ENCODE measurements around the gene THOC1. TPM values are rescaled to one million over a fixed set of nuclear protein-coding genes. Genes with fewer than 3 reads are reported as not detected.

The THOC1 gene
- total and polyA plus RNA-seq, 2 of the 4 experiments (the other 2 are of a cell fraction): 13.3 to 15.8 TPM

- H3K27me3 ChIP-seq (ENCODE audit: control insufficient read depth, insufficient read depth, low read length): peaks cover 54% of the 10 kb centered on the region
- H4K91ac ChIP-seq (ENCODE audit: insufficient read depth, low read depth, low read length): no peak overlapping the region
- no peak for ATAC-seq (ENCODE audit: low read depth)
- no peak for DNase-seq
- ChIA-PET CTCF (no interaction called here), POLR2A (ENCODE audit: unreplicated experiment) (interaction anchor here (0.6 kb wide), 1 partner anchor 37 kb away, joined by 5 read pairs; no protein-coding TSS in a partner anchor)
- H3K9me1 ChIP-seq (ENCODE audit: insufficient read depth, low read length): no peaks in the 10 kb centered on the region
- H2BK20ac ChIP-seq (ENCODE audit: low read depth, low read length): no peak overlapping the region
- no peak overlapping the region for H3K4ac ChIP-seq (ENCODE audit: low read depth, low read length)
- no peak overlapping the region for H3K14ac ChIP-seq (replicated peaks; ENCODE audit: low read depth, low read length)
- TF ChIP-seq CEBPB (IDR thresholded peaks at IDR 0.05; ENCODE audit: low read depth, low read length) (no peak), FOS (IDR thresholded peaks at IDR 0.05; ENCODE audit: low read depth, low read length) (no peak), CHD1 (IDR thresholded peaks at IDR 0.05; ENCODE audit: low read depth, low read length) (no peak), POLR2A (IDR thresholded peaks at IDR 0.05; ENCODE audit: low read depth, low read length) (no peak), CTCF (conservative IDR thresholded peaks at IDR 0.05; ENCODE audit: low read depth, low read length) (no peak), USF2 (IDR thresholded peaks at IDR 0.05; ENCODE audit: low read depth, low read length) (no peak), ELK1 (IDR thresholded peaks at IDR 0.05; ENCODE audit: borderline replicate concordance, low read depth, low read length) (no peak), RCOR1 (IDR thresholded peaks at IDR 0.05; ENCODE audit: insufficient replicate concordance, low read length) (no peak), RAD21 (IDR thresholded peaks at IDR 0.05; ENCODE audit: low read length) (no peak)
- no peaks in the 10 kb centered on the region for H4K20me1 ChIP-seq (ENCODE audit: insufficient read depth, low read length)
- no TSS peak for BruUV-seq (replicated peaks)
- dilution Hi-C loops (cut with HindIII; ENCODE audit: low sequenced_read_pairs, unreplicated experiment): no loop called here
- intact Hi-C loops (cut with micrococcal nuclease): no loop called here
- no peak overlapping the region for H3K4me2 ChIP-seq (ENCODE audit: low read depth, low read length)
- no peak overlapping the region for H3K4me3 ChIP-seq (ENCODE audit: insufficient read depth, low read depth, low read length)
- H3K4me1 ChIP-seq (ENCODE audit: control insufficient read depth, insufficient read depth, low read length): no peaks in the 10 kb centered on the region
- no peak overlapping the region for H3K56ac ChIP-seq (ENCODE audit: extremely low read depth, insufficient read depth, low read length)
- no peak overlapping the region for H2AK9ac ChIP-seq (replicated peaks; ENCODE audit: low read depth, low read length, poor library complexity)
- H3K27ac ChIP-seq (ENCODE audit: insufficient read depth, low read length): no peak overlapping the region
- no peak overlapping the region for H4K5ac ChIP-seq (ENCODE audit: low read depth, low read length)
- no CpG with 5 or more reads among the region's 1 CpG for WGBS, 2 experiments (ENCODE audit: extremely low coverage in 2 of 2, insufficient read length in 1 of 2)
- no peak overlapping the region for H2AFZ ChIP-seq (replicated peaks; ENCODE audit: low read length, poor library complexity)
- H3K9me3 ChIP-seq (ENCODE audit: control insufficient read depth, insufficient read depth, low read length): no peaks in the 10 kb centered on the region
- no peak overlapping the region for H4K8ac ChIP-seq (ENCODE audit: low read depth in 2 of 2, low read length in 2 of 2)
- no peaks in the 10 kb centered on the region for H3K79me1 ChIP-seq (ENCODE audit: low read depth in 1 of 2, low read length in 2 of 2)
- no peak overlapping the region for H2BK120ac ChIP-seq (ENCODE audit: low read depth, low read length)
- H2BK15ac ChIP-seq (ENCODE audit: low read depth, low read length): no peak overlapping the region
- H3K36me3 ChIP-seq (ENCODE audit: control insufficient read depth, insufficient read depth, low read length): no peaks in the 10 kb centered on the region
- H3K9ac ChIP-seq (ENCODE audit: low read depth, low read length): no peak overlapping the region
- H2BK5ac ChIP-seq (ENCODE audit: low read depth, low read length, poor library complexity, severe bottlenecking): no peak overlapping the region
- in situ Hi-C loops (cut with MboI; ENCODE audit: low sequenced_read_pairs): no loop called here
- H3K23ac ChIP-seq (ENCODE audit: low read depth, low read length): no peak overlapping the region
- H2AK5ac ChIP-seq (ENCODE audit: low read depth, low read length): no peak overlapping the region
- no peak overlapping the region for H3K18ac ChIP-seq (ENCODE audit: low read depth, low read length)
Observed at GRCh38 chr18:303011-303410, 35.2 kb upstream of the THOC1 start.
